HepG2 (cell line): Measurements from ENCODE around the gene C2orf42. TPM values are rescaled to one million over a fixed set of nuclear protein-coding genes. Genes with fewer than 3 reads are reported as not detected.

Source experiments
- GLI4 ChIP-seq: sonication (generic); formaldehyde crosslinking; IDR thresholded peaks from 2 replicates; pipeline ENCODE4 v1.5.1; 2020; ENCODE audit warnings: missing genetic modification reagents, mild to moderate bottlenecking, moderate library complexity, borderline replicate concordance
- MAZ ChIP-seq, 2 experiments: sonication (generic) in 1 of 2; formaldehyde crosslinking in 1 of 2; IDR thresholded peaks; 2 replicates each; pipeline versions ENCODE4 v1.5.0 to v1.6.1; 2012 to 2020; ENCODE audit warnings: low read depth in 2 of 2, mild to moderate bottlenecking in 2 of 2, borderline replicate concordance in 1 of 2, improper control_type of control experiment in 1 of 2, low read length in 1 of 2, missing genetic modification reagents in 1 of 2, moderate library complexity in 1 of 2
- PHF8 ChIP-seq: sonication (generic); formaldehyde crosslinking; IDR thresholded peaks from 2 replicates; pipeline ENCODE4 v1.5.0; 2020; ENCODE audit warnings: missing genetic modification reagents
- XBP1 ChIP-seq: sonication (generic); formaldehyde crosslinking; IDR thresholded peaks from 2 replicates; pipeline ENCODE4 v1.5.0; 2020; ENCODE audit warnings: missing genetic modification reagents
- ZBTB7B ChIP-seq: sonication (generic); formaldehyde crosslinking; IDR thresholded peaks from 2 replicates; pipeline ENCODE4 v1.4.0; 2020; ENCODE audit warnings: missing genetic modification reagents
- ZNF234 ChIP-seq: sonication (generic); formaldehyde crosslinking; conservative IDR thresholded peaks from 2 replicates; pipeline ENCODE4 v1.5.1; 2020; ENCODE audit warnings: mild to moderate bottlenecking, missing genetic modification reagents
- ZNF329 ChIP-seq: sonication (generic); formaldehyde crosslinking; IDR thresholded peaks from 2 replicates; pipeline ENCODE4 v1.9.0; 2021; ENCODE audit warnings: low read depth, mild to moderate bottlenecking, missing genetic modification reagents
- ZNF616 ChIP-seq: sonication (generic); formaldehyde crosslinking; IDR thresholded peaks from 2 replicates; pipeline ENCODE4 v1.5.0; 2020; ENCODE audit warnings: low read depth, mild to moderate bottlenecking, missing genetic modification reagents
- polyA plus RNA-seq, 8 experiments: library from polyadenylated mRNA; depleted of rRNA in 3 of 8; stranded (reverse) in 7 of 8; unstranded in 1 of 8; fragments of >200 nt; fragmentation: Illumina TruSeq in 4 of 8; extraction: Trizol in 4 of 8; gene quantifications; 2 replicates each; pipeline versions ENCODE4 v1.2.1 to v1.2.3, GENCODE V29; 2011 to 2016; ENCODE audit warnings: low read depth in 4 of 8, missing spikeins in 1 of 8, mixed read lengths in 1 of 8; ENCODE audit not compliant: insufficient read depth in 1 of 8
- total RNA-seq, 5 experiments: library from RNA; depleted of rRNA; stranded (reverse); fragments of >200 nt; fragmentation: Illumina TruSeq; extraction: Trizol; gene quantifications; 2 replicates each; pipeline ENCODE4 v1.2.3, GENCODE V29; 2016; ENCODE audit warnings: low read depth in 1 of 5
- TF ChIP-seq, protein P1 (sequence below): sonication (generic); formaldehyde crosslinking; IDR thresholded peaks from 2 replicates; pipeline ENCODE4 v1.4.0; 2020; ENCODE audit warnings: missing genetic modification reagents, low read depth, mild to moderate bottlenecking, borderline replicate concordance
- TF ChIP-seq, protein P2 (sequence below): sonication (generic); formaldehyde crosslinking; IDR thresholded peaks from 2 replicates; pipeline ENCODE4 v1.5.1; 2020; ENCODE audit warnings: missing genetic modification reagents, mild to moderate bottlenecking, borderline replicate concordance
- TF ChIP-seq, protein P3 (sequence below): sonication (generic); formaldehyde crosslinking; IDR thresholded peaks from 2 replicates; pipeline ENCODE4 v1.5.0; 2020; ENCODE audit warnings: mild to moderate bottlenecking, missing genetic modification reagents
- TF ChIP-seq, protein P4 (sequence below): sonication (generic); formaldehyde crosslinking; IDR thresholded peaks from 2 replicates; pipeline ENCODE4 v1.4.0; 2020; ENCODE audit warnings: missing genetic modification reagents
- TF ChIP-seq, protein P5 (sequence below): sonication (generic); formaldehyde crosslinking; IDR thresholded peaks from 2 replicates; pipeline ENCODE4 v1.5.0; 2020; ENCODE audit warnings: missing genetic modification reagents, mild to moderate bottlenecking, borderline replicate concordance
- TF ChIP-seq, protein P6 (sequence below), 2 experiments: sonication (generic) in 1 of 2; formaldehyde crosslinking in 1 of 2; IDR thresholded peaks; 2 replicates each; pipeline versions ENCODE4 v1.6.1 to v1.9.0; 2014 to 2022; ENCODE audit warnings: antibody characterized with exemption in 1 of 2, borderline replicate concordance in 1 of 2, inconsistent platforms in 1 of 2, low read depth in 1 of 2, missing genetic modification reagents in 1 of 2

Gene C2orf42
- total and polyA plus RNA-seq, 2 of the 13 experiments (the other 11 are each of a cell fraction or from before 2014, with no cell fraction given), result 9.3 to 9.9 TPM

DNA sequence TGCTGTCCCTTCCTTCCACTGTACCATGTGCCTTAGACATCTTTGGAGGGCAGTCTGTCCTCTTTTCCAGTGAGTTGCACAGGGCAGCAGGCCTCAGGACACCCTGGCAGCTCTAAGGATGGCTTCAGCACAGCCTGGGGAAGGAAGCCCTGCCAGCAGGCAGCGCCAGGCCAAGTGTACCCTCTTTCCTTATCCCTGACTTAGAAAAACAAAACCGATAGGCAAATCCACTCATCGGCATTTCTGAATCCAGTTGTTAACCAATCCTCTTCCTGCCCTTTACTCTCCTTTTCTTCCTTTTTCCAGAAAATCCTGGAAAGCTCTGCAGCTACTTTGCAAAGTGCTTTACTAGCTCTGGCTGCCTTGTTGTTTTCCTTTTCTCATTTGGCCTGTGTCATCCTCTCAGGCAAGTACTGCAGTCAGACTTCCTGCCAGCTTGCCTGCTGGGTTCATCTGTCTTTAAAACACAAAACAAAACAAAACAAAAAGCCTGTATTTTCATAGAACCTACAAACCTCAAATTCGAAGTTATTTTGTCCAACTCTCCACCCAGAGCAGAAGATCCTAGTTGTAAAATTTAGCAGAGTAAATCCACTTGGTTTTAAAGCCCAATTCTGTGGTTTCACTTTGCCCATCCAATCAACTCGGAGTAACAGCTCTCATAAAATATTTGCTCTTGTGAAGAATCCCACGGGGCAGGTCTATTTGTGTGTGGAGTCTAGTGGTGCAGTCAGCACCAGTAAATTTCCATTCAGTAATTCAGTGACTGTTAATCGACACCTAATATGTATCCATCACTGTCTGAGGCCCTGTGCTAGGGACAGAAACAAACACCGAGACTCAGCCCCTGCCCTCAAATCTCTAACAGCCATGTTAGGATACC is 58.3 kb downstream of the C2orf42 start (continued):
- TF ChIP-seq, protein P1, sequence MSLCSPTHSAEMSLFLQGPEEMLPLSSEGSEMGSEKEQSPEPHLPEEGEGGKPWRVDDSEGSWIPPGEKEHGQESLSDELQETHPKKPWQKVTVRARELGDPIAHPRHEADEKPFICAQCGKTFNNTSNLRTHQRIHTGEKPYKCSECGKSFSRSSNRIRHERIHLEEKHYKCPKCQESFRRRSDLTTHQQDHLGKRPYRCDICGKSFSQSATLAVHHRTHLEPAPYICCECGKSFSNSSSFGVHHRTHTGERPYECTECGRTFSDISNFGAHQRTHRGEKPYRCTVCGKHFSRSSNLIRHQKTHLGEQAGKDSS (CRISPR knock-in tag), result no peak
- TF ChIP-seq, protein P2, sequence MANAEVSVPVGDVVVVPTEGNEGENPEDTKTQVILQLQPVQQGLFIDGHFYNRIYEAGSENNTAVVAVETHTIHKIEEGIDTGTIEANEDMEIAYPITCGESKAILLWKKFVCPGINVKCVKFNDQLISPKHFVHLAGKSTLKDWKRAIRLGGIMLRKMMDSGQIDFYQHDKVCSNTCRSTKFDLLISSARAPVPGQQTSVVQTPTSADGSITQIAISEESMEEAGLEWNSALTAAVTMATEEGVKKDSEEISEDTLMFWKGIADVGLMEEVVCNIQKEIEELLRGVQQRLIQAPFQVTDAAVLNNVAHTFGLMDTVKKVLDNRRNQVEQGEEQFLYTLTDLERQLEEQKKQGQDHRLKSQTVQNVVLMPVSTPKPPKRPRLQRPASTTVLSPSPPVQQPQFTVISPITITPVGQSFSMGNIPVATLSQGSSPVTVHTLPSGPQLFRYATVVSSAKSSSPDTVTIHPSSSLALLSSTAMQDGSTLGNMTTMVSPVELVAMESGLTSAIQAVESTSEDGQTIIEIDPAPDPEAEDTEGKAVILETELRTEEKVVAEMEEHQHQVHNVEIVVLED (CRISPR knock-in tag), result no peak
- TF ChIP-seq, protein P3, sequence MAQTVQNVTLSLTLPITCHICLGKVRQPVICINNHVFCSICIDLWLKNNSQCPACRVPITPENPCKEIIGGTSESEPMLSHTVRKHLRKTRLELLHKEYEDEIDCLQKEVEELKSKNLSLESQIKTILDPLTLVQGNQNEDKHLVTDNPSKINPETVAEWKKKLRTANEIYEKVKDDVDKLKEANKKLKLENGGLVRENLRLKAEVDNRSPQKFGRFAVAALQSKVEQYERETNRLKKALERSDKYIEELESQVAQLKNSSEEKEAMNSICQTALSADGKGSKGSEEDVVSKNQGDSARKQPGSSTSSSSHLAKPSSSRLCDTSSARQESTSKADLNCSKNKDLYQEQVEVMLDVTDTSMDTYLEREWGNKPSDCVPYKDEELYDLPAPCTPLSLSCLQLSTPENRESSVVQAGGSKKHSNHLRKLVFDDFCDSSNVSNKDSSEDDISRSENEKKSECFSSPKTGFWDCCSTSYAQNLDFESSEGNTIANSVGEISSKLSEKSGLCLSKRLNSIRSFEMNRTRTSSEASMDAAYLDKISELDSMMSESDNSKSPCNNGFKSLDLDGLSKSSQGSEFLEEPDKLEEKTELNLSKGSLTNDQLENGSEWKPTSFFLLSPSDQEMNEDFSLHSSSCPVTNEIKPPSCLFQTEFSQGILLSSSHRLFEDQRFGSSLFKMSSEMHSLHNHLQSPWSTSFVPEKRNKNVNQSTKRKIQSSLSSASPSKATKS (CRISPR knock-in tag), result no peak
- TF ChIP-seq MAZ (IDR thresholded peaks at IDR 0.05; ENCODE audit: borderline replicate concordance, low read depth, low read length), result no peak
- TF ChIP-seq MAZ (CRISPR knock-in tag; IDR thresholded peaks at IDR 0.05; ENCODE audit: low read depth), result no peak; the same call in 1 of the 2 replicates
- no peak for TF ChIP-seq GLI4 (CRISPR knock-in tag)
- 0 out of 2 replicates have a peak, but pooled peaks have one; percentile 54 for TF ChIP-seq ZNF234 (CRISPR knock-in tag)
- TF ChIP-seq, protein P4, sequence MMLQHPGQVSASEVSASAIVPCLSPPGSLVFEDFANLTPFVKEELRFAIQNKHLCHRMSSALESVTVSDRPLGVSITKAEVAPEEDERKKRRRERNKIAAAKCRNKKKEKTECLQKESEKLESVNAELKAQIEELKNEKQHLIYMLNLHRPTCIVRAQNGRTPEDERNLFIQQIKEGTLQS (CRISPR knock-in tag), result no peak
- peak; percentile 76 for TF ChIP-seq PHF8 (CRISPR knock-in tag)
- TF ChIP-seq, protein P5, sequence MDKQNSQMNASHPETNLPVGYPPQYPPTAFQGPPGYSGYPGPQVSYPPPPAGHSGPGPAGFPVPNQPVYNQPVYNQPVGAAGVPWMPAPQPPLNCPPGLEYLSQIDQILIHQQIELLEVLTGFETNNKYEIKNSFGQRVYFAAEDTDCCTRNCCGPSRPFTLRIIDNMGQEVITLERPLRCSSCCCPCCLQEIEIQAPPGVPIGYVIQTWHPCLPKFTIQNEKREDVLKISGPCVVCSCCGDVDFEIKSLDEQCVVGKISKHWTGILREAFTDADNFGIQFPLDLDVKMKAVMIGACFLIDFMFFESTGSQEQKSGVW (CRISPR knock-in tag), result no peak; the same call in 1 of the 2 replicates
- TF ChIP-seq, protein P6, sequence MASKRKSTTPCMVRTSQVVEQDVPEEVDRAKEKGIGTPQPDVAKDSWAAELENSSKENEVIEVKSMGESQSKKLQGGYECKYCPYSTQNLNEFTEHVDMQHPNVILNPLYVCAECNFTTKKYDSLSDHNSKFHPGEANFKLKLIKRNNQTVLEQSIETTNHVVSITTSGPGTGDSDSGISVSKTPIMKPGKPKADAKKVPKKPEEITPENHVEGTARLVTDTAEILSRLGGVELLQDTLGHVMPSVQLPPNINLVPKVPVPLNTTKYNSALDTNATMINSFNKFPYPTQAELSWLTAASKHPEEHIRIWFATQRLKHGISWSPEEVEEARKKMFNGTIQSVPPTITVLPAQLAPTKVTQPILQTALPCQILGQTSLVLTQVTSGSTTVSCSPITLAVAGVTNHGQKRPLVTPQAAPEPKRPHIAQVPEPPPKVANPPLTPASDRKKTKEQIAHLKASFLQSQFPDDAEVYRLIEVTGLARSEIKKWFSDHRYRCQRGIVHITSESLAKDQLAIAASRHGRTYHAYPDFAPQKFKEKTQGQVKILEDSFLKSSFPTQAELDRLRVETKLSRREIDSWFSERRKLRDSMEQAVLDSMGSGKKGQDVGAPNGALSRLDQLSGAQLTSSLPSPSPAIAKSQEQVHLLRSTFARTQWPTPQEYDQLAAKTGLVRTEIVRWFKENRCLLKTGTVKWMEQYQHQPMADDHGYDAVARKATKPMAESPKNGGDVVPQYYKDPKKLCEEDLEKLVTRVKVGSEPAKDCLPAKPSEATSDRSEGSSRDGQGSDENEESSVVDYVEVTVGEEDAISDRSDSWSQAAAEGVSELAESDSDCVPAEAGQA (IDR thresholded peaks at IDR 0.05; ENCODE audit: low read depth), result no peak
- TF ChIP-seq, protein P6 (CRISPR knock-in tag; IDR thresholded peaks at IDR 0.05; ENCODE audit: borderline replicate concordance), result no peak
- peak; percentile 35; the same call in 1 of the 2 replicates for TF ChIP-seq ZBTB7B
- TF ChIP-seq ZNF616 (CRISPR knock-in tag), result no peak
- TF ChIP-seq ZNF329, result no peak
- TF ChIP-seq XBP1 (CRISPR knock-in tag), result no peak
